ENCODE data around the gene IMMP2L. TPM values are rescaled to one million over a fixed set of nuclear protein-coding genes. Genes with fewer than 3 reads are reported as not detected.

Gene IMMP2L
- polyA plus RNA-seq, 1 of the 3 experiments (the other 2 are of a cell fraction), result 10.7 TPM

GRCh38 chr7:111394891-111395290, 167.4 kb downstream of the IMMP2L start (continued):
- TF ChIP-seq RCOR1 (IDR thresholded peaks at IDR 0.05; ENCODE audit: low read length), result no peak
- TF ChIP-seq SIN3A (IDR thresholded peaks at IDR 0.05; ENCODE audit: borderline replicate concordance, low read depth, low read length), result no peak
- TF ChIP-seq RAD21 (IDR thresholded peaks at IDR 0.05; ENCODE audit: low read length), result no peak
- TF ChIP-seq NFIC (IDR thresholded peaks at IDR 0.05; ENCODE audit: borderline replicate concordance), result no peak
- TF ChIP-seq EP300 (IDR thresholded peaks at IDR 0.05; ENCODE audit: borderline replicate concordance in 1 of 2, low read depth in 1 of 2, low read length in 1 of 2), result no peak
- TF ChIP-seq RXRA (IDR thresholded peaks at IDR 0.05; ENCODE audit: borderline replicate concordance, low read depth), result no peak
- no peak for TF ChIP-seq TCF12 (IDR thresholded peaks at IDR 0.05)
- no peak for TF ChIP-seq ELF1 (IDR thresholded peaks at IDR 0.05)
- TF ChIP-seq YY1 (IDR thresholded peaks at IDR 0.05; ENCODE audit: low read depth), result no peak

GRCh38 chr7:111393011-111393754, 169.1 kb downstream of the IMMP2L start:
- no peaks in the 10 kb centered on the region for H3K9me2 ChIP-seq
- no peaks in the 10 kb centered on the region for H4K20me1 ChIP-seq (ENCODE audit: insufficient read depth)
- H3K27ac ChIP-seq (ENCODE audit: low read depth in 2 of 2, low read length in 1 of 2), result peak overlapping the region; percentile 57 to 86
- 0 out of 4 replicates have a peak overlapping the region, but pooled peaks of 1 of the 2 experiments have one; percentile 4 for H3K4me3 ChIP-seq (ENCODE audit: low read depth in 2 of 2, low read length in 1 of 2)
- CTCF ChIA-PET, result no interaction called here
- POLR2A ChIA-PET, result no interaction called here
- H3K36me3 ChIP-seq (replicated peaks in 1 of 2; ENCODE audit: control insufficient read depth in 1 of 2, insufficient read depth in 2 of 2, low read length in 1 of 2), result no peaks in the 10 kb centered on the region
- peak overlapping the region; percentile 67 for H2AFZ ChIP-seq (ENCODE audit: low read depth)
- H3K9ac ChIP-seq, result peak overlapping the region; percentile 40
- DNase-seq, result no peak
- WGBS (ENCODE audit: low lambda C conversion rate), result 53% methylated on average over 3 of the region's 3 CpGs
- H3K27me3 ChIP-seq (ENCODE audit: insufficient read depth), result no peaks in the 10 kb centered on the region
- no peaks in the 10 kb centered on the region for H3K79me2 ChIP-seq (ENCODE audit: insufficient read depth)
- H3K4me2 ChIP-seq, result peak overlapping the region; percentile 39
- peaks cover 6% of the 10 kb centered on the region for H3F3A ChIP-seq (replicated peaks; ENCODE audit: insufficient read depth)
- H3K9me3 ChIP-seq, result no peaks in the 10 kb centered on the region
- H3K4me1 ChIP-seq (ENCODE audit: control insufficient read depth in 1 of 2, insufficient read depth in 2 of 2, low read depth in 1 of 2, low read length in 1 of 2), result peaks cover 9 to 19% of the 10 kb centered on the region in 2 experiments
- TF ChIP-seq JUND (IDR thresholded peaks at IDR 0.05), result peak; percentile 49
- no peak for TF ChIP-seq MXI1 (IDR thresholded peaks at IDR 0.05; ENCODE audit: low read depth, low read length)
- TF ChIP-seq RFX5 (IDR thresholded peaks at IDR 0.05; ENCODE audit: low read length), result no peak
- TF ChIP-seq EP300 (IDR thresholded peaks at IDR 0.05; ENCODE audit: borderline replicate concordance in 1 of 2, low read depth in 1 of 2, low read length in 1 of 2), result peak; percentile 37 to 79; a peak in 3 of 4 replicates
- TF ChIP-seq REST (IDR thresholded peaks at IDR 0.05; ENCODE audit: low read depth, low read length), result no peak
- no peak for TF ChIP-seq ELF1 (IDR thresholded peaks at IDR 0.05)
- no peak for TF ChIP-seq RCOR1 (IDR thresholded peaks at IDR 0.05; ENCODE audit: low read length)
- peak; percentile 44; the same call in 1 of the 2 replicates for TF ChIP-seq RXRA (IDR thresholded peaks at IDR 0.05; ENCODE audit: borderline replicate concordance, low read depth)
- peak; percentile 85 for TF ChIP-seq TEAD4 (IDR thresholded peaks at IDR 0.05; ENCODE audit: borderline replicate concordance, insufficient read depth)
- no peak for TF ChIP-seq CTCF (IDR thresholded peaks at IDR 0.05)
- no peak for TF ChIP-seq NRF1 (IDR thresholded peaks at IDR 0.05; ENCODE audit: low read depth, low read length)
- TF ChIP-seq ZBTB33 (IDR thresholded peaks at IDR 0.05; ENCODE audit: borderline replicate concordance, low read depth), result 0 out of 2 replicates have a peak, but pooled peaks have one; percentile 36
- no peak for TF ChIP-seq GATA2 (CRISPR knock-in tag; IDR thresholded peaks at IDR 0.05)
- TF ChIP-seq PBX3 (IDR thresholded peaks at IDR 0.05), result peak; percentile 93
- TF ChIP-seq NFIC (IDR thresholded peaks at IDR 0.05; ENCODE audit: borderline replicate concordance), result peak; percentile 53
- peak; percentile 41; the same call in 1 of the 2 replicates for TF ChIP-seq FOXM1 (IDR thresholded peaks at IDR 0.05; ENCODE audit: low read depth)
- TF ChIP-seq MEF2A (IDR thresholded peaks at IDR 0.05; ENCODE audit: borderline replicate concordance, low read depth), result peak; percentile 68; the same call in 1 of the 2 replicates

Data from SK-N-SH (cell line).